SK-N-SH treated with all-trans-retinoic acid at 6 μM for 48 hours (cell line): ENCODE results near the gene AFF1.

Source experiments
- ATAC-seq: fragments of 200-7000 bp; cut with Tn5 transposase; 3 replicates; pipeline ENCODE4 v1.9.1; 2020; ENCODE audit warnings: mild to moderate bottlenecking, moderate library complexity
- ARNTL ChIP-seq: fragments of 450-650 bp; formaldehyde crosslinking; IDR thresholded peaks from 2 replicates; pipeline ENCODE4 v1.5.0; 2020; ENCODE audit warnings: low read depth, mild to moderate bottlenecking, moderate library complexity, borderline replicate concordance
- BACH2 ChIP-seq: fragments of 250-450 bp; sonication (Bioruptor Pico); IDR thresholded peaks from 2 replicates; pipeline ENCODE4 v1.9.0; 2021; ENCODE audit warnings: mild to moderate bottlenecking, borderline replicate concordance
- CREB5 ChIP-seq: fragments of 250-450 bp; sonication (Bioruptor Pico); IDR thresholded peaks from 2 replicates; pipeline ENCODE4 v1.5.1; 2020; ENCODE audit warnings: low read depth, mild to moderate bottlenecking, moderate library complexity
- CSDC2 ChIP-seq: fragments of 250-450 bp; sonication (Bioruptor Pico); IDR thresholded peaks from 2 replicates; pipeline ENCODE4 v1.5.0; 2020; ENCODE audit warnings: mild to moderate bottlenecking, moderate library complexity
- GLIS3 ChIP-seq: fragments of 250-450 bp; sonication (Bioruptor Pico); IDR thresholded peaks from 2 replicates; pipeline ENCODE4 v1.5.0; 2020; ENCODE audit warnings: mild to moderate bottlenecking, moderate library complexity
- OSR1 ChIP-seq: fragments of 250-450 bp; sonication (Bioruptor Pico); IDR thresholded peaks from 2 replicates; pipeline ENCODE4 v1.8.0; 2022; ENCODE audit warnings: moderate library complexity, mild to moderate bottlenecking, inconsistent platforms
- PATZ1 ChIP-seq: fragments of 250-450 bp; sonication (Bioruptor Pico); IDR thresholded peaks from 2 replicates; pipeline ENCODE4 v1.8.0; 2020; ENCODE audit warnings: mild to moderate bottlenecking, moderate library complexity, borderline replicate concordance
- POU6F1 ChIP-seq: fragments of 250-450 bp; sonication (Bioruptor Pico); IDR thresholded peaks from 2 replicates; pipeline ENCODE4 v1.8.0; 2021; ENCODE audit warnings: low read depth, mild to moderate bottlenecking, moderate library complexity, borderline replicate concordance
- PPARA ChIP-seq: fragments of 250-450 bp; sonication (Bioruptor Pico); IDR thresholded peaks from 2 replicates; pipeline ENCODE4 v1.5.0; 2020; ENCODE audit warnings: mild to moderate bottlenecking, borderline replicate concordance
- SNAI2 ChIP-seq: fragments of 250-450 bp; sonication (Bioruptor Pico); IDR thresholded peaks from 2 replicates; pipeline ENCODE4 v1.5.0; 2020; ENCODE audit warnings: mild to moderate bottlenecking, moderate library complexity
- TCF4 ChIP-seq: fragments of 250-450 bp; sonication (Bioruptor Pico); IDR thresholded peaks from 2 replicates; pipeline ENCODE4 v1.8.0; 2021; ENCODE audit warnings: mild to moderate bottlenecking, moderate library complexity, borderline replicate concordance
- TOX ChIP-seq: fragments of 250-450 bp; sonication (Bioruptor Pico); IDR thresholded peaks from 2 replicates; pipeline ENCODE4 v1.8.0; 2021; ENCODE audit warnings: mild to moderate bottlenecking, moderate library complexity, borderline replicate concordance
- TSHZ2 ChIP-seq: fragments of 250-450 bp; sonication (Bioruptor Pico); IDR thresholded peaks from 2 replicates; pipeline ENCODE4 v1.5.0; 2020; ENCODE audit warnings: mild to moderate bottlenecking, moderate library complexity
- ZC3H10 ChIP-seq: fragments of 250-450 bp; sonication (Bioruptor Pico); IDR thresholded peaks from 2 replicates; pipeline ENCODE4 v1.5.1; 2021; ENCODE audit warnings: mild to moderate bottlenecking, moderate library complexity
- ZFP30 ChIP-seq: fragments of 450-650 bp; formaldehyde crosslinking; IDR thresholded peaks from 2 replicates; pipeline ENCODE4 v1.5.0; 2022; ENCODE audit warnings: mild to moderate bottlenecking, moderate library complexity
- ZNF565 ChIP-seq: fragments of 450-650 bp; formaldehyde crosslinking; conservative IDR thresholded peaks from 2 replicates; pipeline ENCODE4 v1.5.0; 2020; ENCODE audit warnings: low read depth, mild to moderate bottlenecking, moderate library complexity
- ZNF70 ChIP-seq: fragments of 450-650 bp; formaldehyde crosslinking; IDR thresholded peaks from 2 replicates; pipeline ENCODE4 v1.5.0; 2020; ENCODE audit warnings: mild to moderate bottlenecking, moderate library complexity

Gene AFF1

GRCh38 chr4:86893136-86893535 is 41.7 kb upstream of the AFF1 start:
- ATAC-seq = no peak
- TF ChIP-seq ZFP30 (CRISPR knock-in tag) (no peak), ZC3H10 (CRISPR knock-in tag) (no peak), ZNF70 (CRISPR knock-in tag) (no peak), CREB5 (CRISPR knock-in tag) (no peak), BACH2 (CRISPR knock-in tag) (no peak), TCF4 (CRISPR knock-in tag) (no peak), GLIS3 (no peak), ARNTL (CRISPR knock-in tag) (no peak), POU6F1 (CRISPR knock-in tag) (no peak)

GRCh38 chr4:86894455-86894854 is 40.4 kb upstream of the AFF1 start:
- no peak for TF ChIP-seq OSR1 (CRISPR knock-in tag)
- no peak for TF ChIP-seq POU6F1 (CRISPR knock-in tag)
- no peak for TF ChIP-seq PPARA (CRISPR knock-in tag)
- no peak for TF ChIP-seq SNAI2 (CRISPR knock-in tag)
- TF ChIP-seq PATZ1 (CRISPR knock-in tag) = no peak
- no peak for TF ChIP-seq CSDC2
- no peak for TF ChIP-seq ZNF70 (CRISPR knock-in tag)
- ATAC-seq = no peak

- ATAC-seq = peak; percentile 48
- no peak for TF ChIP-seq CSDC2
- TF ChIP-seq ZFP30 (CRISPR knock-in tag) = no peak
- no peak for TF ChIP-seq TSHZ2 (CRISPR knock-in tag)
- TF ChIP-seq POU6F1 (CRISPR knock-in tag) = no peak
- TF ChIP-seq TOX (CRISPR knock-in tag) = no peak
- TF ChIP-seq ARNTL (CRISPR knock-in tag) = no peak
- TF ChIP-seq GLIS3 = no peak
- no peak for TF ChIP-seq ZC3H10 (CRISPR knock-in tag)
- no peak for TF ChIP-seq ZNF565 (CRISPR knock-in tag)
- TF ChIP-seq, all 23 proteins: peak for 0
Observed at GRCh38 chr4:86895692-86896488, 38.9 kb upstream of the AFF1 start.
